GM12878 (cell line): ENCODE data around the gene GPR31.
"Not testable (repeated sequence)": the region's sequence is repeated elsewhere in the genome, so short reads cannot be mapped to it uniquely, and the experiment has no call there.

Experiments
- DPF2 ChIP-seq: fragments of 450-650 bp; IDR thresholded peaks from 2 replicates; pipeline ENCODE4 v1.6.1; 2017; ENCODE audit warnings: mild to moderate bottlenecking
- FOS ChIP-seq: IDR thresholded peaks from 3 replicates; pipeline ENCODE4 v1.6.1; 2011; ENCODE audit warnings: borderline replicate concordance; ENCODE audit not compliant: insufficient read length; ENCODE audit errors: extremely low read depth
- GABPA ChIP-seq: IDR thresholded peaks from 2 replicates; pipeline ENCODE4 v1.6.1; 2014; ENCODE audit warnings: antibody characterized with exemption, low read depth, mild to moderate bottlenecking, inconsistent platforms
- MEF2A ChIP-seq: IDR thresholded peaks from 2 replicates; pipeline ENCODE4 v1.6.1; 2011; ENCODE audit warnings: low read depth, mild to moderate bottlenecking, low read length, moderate library complexity; ENCODE audit not compliant: insufficient read depth
- NR2C2 ChIP-seq: IDR thresholded peaks from 2 replicates; pipeline ENCODE4 v1.6.1; 2011; ENCODE audit warnings: borderline replicate concordance, low read depth; ENCODE audit not compliant: control insufficient read depth, insufficient read length
- POLR2A ChIP-seq: IDR thresholded peaks from 2 replicates; pipeline ENCODE4 v1.6.1; 2011; ENCODE audit warnings: low read depth, mild to moderate bottlenecking, low read length
- SMC3 ChIP-seq: IDR thresholded peaks from 2 replicates; pipeline ENCODE4 v1.6.1; 2011; ENCODE audit warnings: low read length, improper control_type of control experiment, borderline replicate concordance
- YBX1 ChIP-seq: fragments of 450-650 bp; IDR thresholded peaks from 2 replicates; pipeline ENCODE4 v1.6.1; 2016; ENCODE audit warnings: antibody characterized with exemption
- TF ChIP-seq, protein P1 (sequence below): fragments of 450-650 bp; IDR thresholded peaks from 2 replicates; pipeline ENCODE4 v1.6.1; 2018; ENCODE audit warnings: mild to moderate bottlenecking, low read depth, moderate library complexity; ENCODE audit not compliant: partially characterized antibody
- TF ChIP-seq, protein P2 (sequence below), 3 experiments: IDR thresholded peaks in 2 of 3; conservative IDR thresholded peaks in 1 of 3; 2 replicates each; pipeline ENCODE4 v1.5.1; 2011; ENCODE audit warnings: low read depth in 3 of 3, low read length in 3 of 3, mild to moderate bottlenecking in 3 of 3, control low read depth in 2 of 3, moderate library complexity in 2 of 3, inconsistent platforms in 1 of 3, mixed read lengths in 1 of 3; ENCODE audit not compliant: control insufficient read depth in 2 of 3, insufficient read depth in 1 of 3; ENCODE audit errors: extremely low read depth in 1 of 3

DNA sequence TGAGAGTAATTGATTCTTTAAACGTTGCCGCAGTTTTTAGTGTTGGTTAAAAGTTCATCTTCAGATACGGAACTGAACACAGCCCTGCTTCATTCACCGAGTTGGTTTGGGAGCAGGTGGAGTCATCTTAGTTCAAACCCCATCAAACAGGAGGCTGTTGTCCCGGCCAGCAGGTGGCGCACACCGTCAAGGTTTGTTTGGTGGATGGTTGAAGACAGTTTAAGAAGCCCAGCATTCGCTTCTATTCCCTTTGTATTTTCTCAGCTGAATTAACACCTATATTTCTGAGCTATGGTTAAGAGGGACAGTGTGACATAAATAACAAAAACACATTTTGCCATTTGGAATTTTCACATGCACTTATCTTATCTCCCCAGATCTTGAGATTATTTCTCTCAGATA is 25.1 kb upstream of the GPR31 start:
- TF ChIP-seq, protein P1, sequence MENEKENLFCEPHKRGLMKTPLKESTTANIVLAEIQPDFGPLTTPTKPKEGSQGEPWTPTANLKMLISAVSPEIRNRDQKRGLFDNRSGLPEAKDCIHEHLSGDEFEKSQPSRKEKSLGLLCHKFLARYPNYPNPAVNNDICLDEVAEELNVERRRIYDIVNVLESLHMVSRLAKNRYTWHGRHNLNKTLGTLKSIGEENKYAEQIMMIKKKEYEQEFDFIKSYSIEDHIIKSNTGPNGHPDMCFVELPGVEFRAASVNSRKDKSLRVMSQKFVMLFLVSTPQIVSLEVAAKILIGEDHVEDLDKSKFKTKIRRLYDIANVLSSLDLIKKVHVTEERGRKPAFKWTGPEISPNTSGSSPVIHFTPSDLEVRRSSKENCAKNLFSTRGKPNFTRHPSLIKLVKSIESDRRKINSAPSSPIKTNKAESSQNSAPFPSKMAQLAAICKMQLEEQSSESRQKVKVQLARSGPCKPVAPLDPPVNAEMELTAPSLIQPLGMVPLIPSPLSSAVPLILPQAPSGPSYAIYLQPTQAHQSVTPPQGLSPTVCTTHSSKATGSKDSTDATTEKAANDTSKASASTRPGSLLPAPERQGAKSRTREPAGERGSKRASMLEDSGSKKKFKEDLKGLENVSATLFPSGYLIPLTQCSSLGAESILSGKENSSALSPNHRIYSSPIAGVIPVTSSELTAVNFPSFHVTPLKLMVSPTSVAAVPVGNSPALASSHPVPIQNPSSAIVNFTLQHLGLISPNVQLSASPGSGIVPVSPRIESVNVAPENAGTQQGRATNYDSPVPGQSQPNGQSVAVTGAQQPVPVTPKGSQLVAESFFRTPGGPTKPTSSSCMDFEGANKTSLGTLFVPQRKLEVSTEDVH = not testable (repeated sequence)
- not testable (repeated sequence) for TF ChIP-seq YBX1, GABPA, POLR2A, NR2C2, MEF2A, SMC3, DPF2, FOS
- TF ChIP-seq, protein P2, sequence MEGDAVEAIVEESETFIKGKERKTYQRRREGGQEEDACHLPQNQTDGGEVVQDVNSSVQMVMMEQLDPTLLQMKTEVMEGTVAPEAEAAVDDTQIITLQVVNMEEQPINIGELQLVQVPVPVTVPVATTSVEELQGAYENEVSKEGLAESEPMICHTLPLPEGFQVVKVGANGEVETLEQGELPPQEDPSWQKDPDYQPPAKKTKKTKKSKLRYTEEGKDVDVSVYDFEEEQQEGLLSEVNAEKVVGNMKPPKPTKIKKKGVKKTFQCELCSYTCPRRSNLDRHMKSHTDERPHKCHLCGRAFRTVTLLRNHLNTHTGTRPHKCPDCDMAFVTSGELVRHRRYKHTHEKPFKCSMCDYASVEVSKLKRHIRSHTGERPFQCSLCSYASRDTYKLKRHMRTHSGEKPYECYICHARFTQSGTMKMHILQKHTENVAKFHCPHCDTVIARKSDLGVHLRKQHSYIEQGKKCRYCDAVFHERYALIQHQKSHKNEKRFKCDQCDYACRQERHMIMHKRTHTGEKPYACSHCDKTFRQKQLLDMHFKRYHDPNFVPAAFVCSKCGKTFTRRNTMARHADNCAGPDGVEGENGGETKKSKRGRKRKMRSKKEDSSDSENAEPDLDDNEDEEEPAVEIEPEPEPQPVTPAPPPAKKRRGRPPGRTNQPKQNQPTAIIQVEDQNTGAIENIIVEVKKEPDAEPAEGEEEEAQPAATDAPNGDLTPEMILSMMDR (IDR thresholded peaks at IDR 0.05 in 2 of 3, conservative IDR thresholded peaks at IDR 0.05 in 1 of 3; ENCODE audit: control insufficient read depth in 2 of 3, extremely low read depth in 1 of 3, insufficient read depth in 1 of 3, low read depth in 3 of 3, low read length in 3 of 3) = not testable (repeated sequence)
